ENCODE measurements around the gene HOXD10.

Gene HOXD10

GRCh38 chr2:176165370-176166050 is 48.9 kb downstream of the HOXD10 start:
- no peak for DNase-seq

GRCh38 chr2:176166272-176166671 is 49.7 kb downstream of the HOXD10 start:
- DNase-seq, result no peak

GRCh38 chr2:176167398-176167797 is 50.8 kb downstream of the HOXD10 start:
- no peak for DNase-seq

- DNase-seq, result no peak
These were observed 52.6 kb downstream of the HOXD10 start for GRCh38 chr2:176169181-176169580.

All from activated naive CD4-positive, alpha-beta T cell treated with Interleukin-2 at 50 U/mL for 16 hours (primary cell).